G401 (cell line): ENCODE data around the gene CDA. TPM values are rescaled to one million over a fixed set of nuclear protein-coding genes. Genes with fewer than 3 reads are reported as not detected.
A peak's percentile ranks its signal among the peaks of the same experiment; 100 is the strongest.

Experiments used
- DNase-seq: peaks from one replicate; pipeline ENCODE4 v3.0.0-alpha.2; 2015; ENCODE audit warnings: low spot score
- in situ Hi-C: cut with HindIII; loops from 2 replicates; pipeline ENCODE4 v1.10.0; 2016; ENCODE audit warnings: low sequenced_read_pairs, mixed read lengths
- total RNA-seq: library from RNA; depleted of rRNA; stranded (reverse); fragments of >200 nt; shearing (Covaris generic); gene quantifications from 2 replicates; pipeline ENCODE4 v1.2.3, GENCODE V29; 2014

CDA gene
- total RNA-seq, 1 experiment from 2014 or later: not detected

GRCh38 chr1:20610970-20611369 is 22.1 kb downstream of the CDA start:
- in situ Hi-C loops: no loop called here
- no peak for DNase-seq

GRCh38 chr1:20611652-20612051 is 22.8 kb downstream of the CDA start:
- in situ Hi-C loops: no loop called here

GRCh38 chr1:20612221-20612746 is 23.4 kb downstream of the CDA start:
- in situ Hi-C loops: no loop called here
- no peak for DNase-seq

More at GRCh38 chr1:20611652-20612051, 22.8 kb downstream of the CDA start:
- DNase-seq: no peak

- DNase-seq: no peak
- in situ Hi-C loops: no loop called here
Measured at GRCh38 chr1:20614131-20614579, 25.3 kb downstream of the CDA start.

- in situ Hi-C loops: no loop called here
- peak; percentile 69 for DNase-seq
Measured at GRCh38 chr1:20615946-20616846, 27.3 kb downstream of the CDA start.

- no peak for DNase-seq
- in situ Hi-C loops: no loop called here
Measured at GRCh38 chr1:20616847-20617487, 28.1 kb downstream of the CDA start.

GRCh38 chr1:20618550-20618949 is 29.7 kb downstream of the CDA start:
- no peak for DNase-seq
- in situ Hi-C loops: no loop called here

- no peak for DNase-seq
- in situ Hi-C loops: no loop called here
Measured at GRCh38 chr1:20619999-20620398, 31.1 kb downstream of the CDA start.

- in situ Hi-C loops: no loop called here
Measured at GRCh38 chr1:20621012-20621411, 32.1 kb downstream of the CDA start.

GRCh38 chr1:20624709-20625108 is 35.8 kb downstream of the CDA start:
- in situ Hi-C loops: no loop called here
- DNase-seq: no peak

More at GRCh38 chr1:20621012-20621411, 32.1 kb downstream of the CDA start:
- DNase-seq: no peak

GRCh38 chr1:20625176-20626097 is 36.5 kb downstream of the CDA start:
- DNase-seq: no peak
- in situ Hi-C loops: no loop called here

- DNase-seq: no peak
- in situ Hi-C loops: no loop called here
Measured at GRCh38 chr1:20626098-20626427, 37.2 kb downstream of the CDA start.

- no peak for DNase-seq
- in situ Hi-C loops: no loop called here
Measured at GRCh38 chr1:20626524-20626923, 37.6 kb downstream of the CDA start.

GRCh38 chr1:20630729-20631128 is 41.8 kb downstream of the CDA start:
- in situ Hi-C loops: no loop called here
- no peak for DNase-seq

- in situ Hi-C loops: no loop called here
- DNase-seq: no peak
Measured at GRCh38 chr1:20632386-20632785, 43.5 kb downstream of the CDA start.

- peak; percentile 87 for DNase-seq
- in situ Hi-C loops: no loop called here
Measured at GRCh38 chr1:20633190-20634064, 44.5 kb downstream of the CDA start, which contains the start of gene PINK1. Gene PINK1, plus strand, starts transcription at chr1:20633458. Its CDS starts 91 bp downstream, at chr1:20633549.

GRCh38 chr1:20634065-20634593 is 45.2 kb downstream of the CDA start:
- in situ Hi-C loops: no loop called here
- DNase-seq: no peak

GRCh38 chr1:20634594-20635084 is 45.7 kb downstream of the CDA start:
- DNase-seq: peak; percentile 49
- in situ Hi-C loops: no loop called here
